HepG2 (cell line): Measurements from ENCODE around the gene COBLL1. TPM values are rescaled to one million over a fixed set of nuclear protein-coding genes. Genes with fewer than 3 reads are reported as not detected.

Experiments used
- ATAC-seq: fragments of 200-7000 bp; cut with Tn5 transposase; 3 replicates; pipeline ENCODE4 v1.9.1; 2020; ENCODE audit warnings: mild to moderate bottlenecking, moderate library complexity
- BruUV-seq: library from RNA; stranded (reverse); fragments of 400-500 nt; replicated peaks from 2 replicates; lab custom pipeline; 2021; lab: Mats Ljungman, UMichigan
- CTCF ChIA-PET: fragments of 300-600 bp; formaldehyde crosslinking; extraction: SDS; loops from one replicate; lab custom pipeline; 2021; ENCODE audit warnings: low total read pairs, inconsistent platforms, low intra/inter-chr PET ratio; lab: Yijun Ruan, JAX
- POLR2A ChIA-PET: fragments of 350-600 bp; sonication (Branson Sonifier 250); formaldehyde crosslinking; loops from one replicate; lab custom pipeline; 2020; ENCODE audit warnings: antibody characterized with exemption, inconsistent platforms; lab: Yijun Ruan, JAX
- DNase-seq: peaks from one replicate; pipeline ENCODE4 v3.0.0-alpha.2; 2015; ENCODE audit warnings: low spot score
- FAIRE-seq: peaks from 3 replicates; lab custom pipeline; 2011; peaks lifted over from hg19 to GRCh38; lab: Jason Lieb, UNC
- H2AFZ ChIP-seq: one replicate; pipeline ENCODE4 v1.6.1; 2011; ENCODE audit warnings: low read length, inconsistent platforms
- H3K27ac ChIP-seq: fragments of 300-600 bp; 3 replicates; pipeline ENCODE4 v1.8.0; 2011; ENCODE audit warnings: mixed run types, mild to moderate bottlenecking, mixed read lengths, low read length, inconsistent platforms; ENCODE audit not compliant: insufficient read depth; ENCODE audit errors: extremely low read length
- H3K27me3 ChIP-seq, 2 experiments: fragments of 200-600 bp in 1 of 2; 2 replicates in 1 of 2; 3 replicates in 1 of 2; pipeline versions ENCODE4 v1.6.0 to v1.8.0; 2011; ENCODE audit warnings: low read length in 2 of 2, mild to moderate bottlenecking in 2 of 2, moderate library complexity in 2 of 2, inconsistent platforms in 1 of 2; ENCODE audit not compliant: insufficient read depth in 2 of 2, control insufficient read depth in 1 of 2
- H3K36me3 ChIP-seq, 2 experiments: fragments of 200-600 bp in 1 of 2; replicated peaks in 1 of 2; 2 replicates in 1 of 2; 3 replicates in 1 of 2; pipeline versions ENCODE4 v1.5.1 to v1.8.0; 2011; ENCODE audit warnings: low read length in 2 of 2, inconsistent platforms in 1 of 2; ENCODE audit not compliant: insufficient read depth in 2 of 2, control insufficient read depth in 1 of 2
- H3K4me1 ChIP-seq: 2 replicates; pipeline ENCODE4 v1.5.1; 2012; ENCODE audit warnings: low read length, inconsistent platforms; ENCODE audit not compliant: insufficient read depth
- H3K4me2 ChIP-seq: 2 replicates; pipeline ENCODE4 v1.6.0; 2011; ENCODE audit warnings: low read depth, low read length, inconsistent platforms
- H3K4me3 ChIP-seq, 3 experiments: fragments of 200-600 bp in 1 of 3; sonication (generic), shearing (Covaris generic) in 1 of 3; replicated peaks in 1 of 3; 2 replicates each; pipeline ENCODE4 v1.5.1; 2011 to 2016; ENCODE audit warnings: low read length in 3 of 3, inconsistent platforms in 2 of 3, low read depth in 2 of 3, mild to moderate bottlenecking in 2 of 3, control low read depth in 1 of 3, mixed read lengths in 1 of 3; ENCODE audit not compliant: insufficient read depth in 1 of 3
- H3K79me2 ChIP-seq: one replicate; pipeline ENCODE4 v1.6.1; 2011; ENCODE audit warnings: low read length, inconsistent platforms; ENCODE audit not compliant: insufficient read depth
- H3K9ac ChIP-seq: 2 replicates; pipeline ENCODE4 v1.6.0; 2011; ENCODE audit warnings: mild to moderate bottlenecking, low read depth, low read length, inconsistent platforms; ENCODE audit not compliant: insufficient read depth
- H3K9me3 ChIP-seq: 2 replicates; pipeline ENCODE4 v1.5.1; 2012; ENCODE audit warnings: mild to moderate bottlenecking, low read length
- H4K20me1 ChIP-seq: 2 replicates; pipeline ENCODE4 v1.6.0; 2011; ENCODE audit warnings: inconsistent platforms, mild to moderate bottlenecking, low read length, moderate library complexity; ENCODE audit not compliant: insufficient read depth
- ARID3A ChIP-seq: IDR thresholded peaks from 2 replicates; pipeline ENCODE4 v1.6.1; 2012; ENCODE audit warnings: low read depth, low read length, improper control_type of control experiment
- ATM ChIP-seq: fragments of 450-650 bp; IDR thresholded peaks from 2 replicates; pipeline ENCODE4 v1.7.1; 2017; ENCODE audit warnings: mild to moderate bottlenecking, borderline replicate concordance
- CEBPB ChIP-seq: IDR thresholded peaks from 2 replicates; pipeline ENCODE4 v1.6.1; 2011; ENCODE audit warnings: low read depth, low read length, improper control_type of control experiment, borderline replicate concordance
- CREB1 ChIP-seq, 2 experiments: fragments of 450-650 bp in 1 of 2; IDR thresholded peaks; 2 replicates each; pipeline ENCODE4 v1.6.1; 2016 to 2017; ENCODE audit warnings: control low read depth in 1 of 2, mild to moderate bottlenecking in 1 of 2, missing compliant biosample characterization in 1 of 2, missing genetic modification characterization in 1 of 2
- FOSL1 ChIP-seq: sonication (generic); formaldehyde crosslinking; IDR thresholded peaks from 2 replicates; pipeline ENCODE4 v1.9.0; 2021; ENCODE audit warnings: missing genetic modification reagents, borderline replicate concordance
- FOXA1 ChIP-seq, 2 experiments: fragments of 450-650 bp in 1 of 2; sonication (generic) in 1 of 2; formaldehyde crosslinking in 1 of 2; IDR thresholded peaks; 2 replicates each; pipeline versions ENCODE4 v1.4.0 to v1.6.1; 2016 to 2020; ENCODE audit warnings: missing genetic modification reagents in 1 of 2
- FOXA3 ChIP-seq: IDR thresholded peaks from 2 replicates; pipeline ENCODE4 v1.6.1; 2016; ENCODE audit warnings: missing genetic modification reagents, missing compliant biosample characterization
- HOXA7 ChIP-seq: sonication (generic); formaldehyde crosslinking; IDR thresholded peaks from 2 replicates; pipeline ENCODE4 v1.8.1; 2022; ENCODE audit warnings: mild to moderate bottlenecking, missing genetic modification reagents, moderate library complexity
- SAP130 ChIP-seq: IDR thresholded peaks from 2 replicates; pipeline ENCODE4 v1.6.1; 2016; ENCODE audit warnings: low read depth
- TAF15 ChIP-seq: fragments of 200-400 bp; formaldehyde crosslinking; IDR thresholded peaks from one replicate; pipeline ENCODE4 v1.6.1; 2018; ENCODE audit warnings: mild to moderate bottlenecking, low read depth, low read length; ENCODE audit not compliant: poor library complexity, severe bottlenecking
- TBP ChIP-seq: sonication (generic); formaldehyde crosslinking; IDR thresholded peaks from 2 replicates; pipeline ENCODE4 v1.5.0; 2020; ENCODE audit warnings: missing genetic modification reagents
- ZFP37 ChIP-seq: sonication (generic); formaldehyde crosslinking; IDR thresholded peaks from 2 replicates; pipeline ENCODE4 v1.4.0; 2020; ENCODE audit warnings: missing genetic modification reagents, borderline replicate concordance
- ZSCAN12 ChIP-seq: sonication (generic); formaldehyde crosslinking; IDR thresholded peaks from 2 replicates; pipeline ENCODE4 v1.9.0; 2021; ENCODE audit warnings: mild to moderate bottlenecking, missing genetic modification reagents
- WGBS: methylation state at CpG from one replicate; pipeline ENCODE4 v1.1.6; 2017; ENCODE audit warnings: low lambda C conversion rate; 5-methylcytosine and 5-hydroxymethylcytosine counted together
- in situ Hi-C: cut with HindIII; loops from 2 replicates; pipeline ENCODE4 v1.10.0; 2017; ENCODE audit warnings: low pct_unique_long_range_greater_than_20kb; ENCODE audit not compliant: extremely low pct_ligation_motif_present
- intact Hi-C: fragments of 100-400 bp; cut with micrococcal nuclease; formaldehyde crosslinking; loops from one replicate; pipeline ENCODE4 v1.10.0; 2022; ENCODE audit not compliant: unreplicated experiment
- polyA plus RNA-seq, 8 experiments: library from polyadenylated mRNA; depleted of rRNA in 3 of 8; stranded (reverse) in 7 of 8; unstranded in 1 of 8; fragments of >200 nt; fragmentation: Illumina TruSeq in 4 of 8; extraction: Trizol in 4 of 8; gene quantifications; 2 replicates each; pipeline versions ENCODE4 v1.2.1 to v1.2.3, GENCODE V29; 2011 to 2016; ENCODE audit warnings: low read depth in 4 of 8, missing spikeins in 1 of 8, mixed read lengths in 1 of 8; ENCODE audit not compliant: insufficient read depth in 1 of 8
- total RNA-seq, 5 experiments: library from RNA; depleted of rRNA; stranded (reverse); fragments of >200 nt; fragmentation: Illumina TruSeq; extraction: Trizol; gene quantifications; 2 replicates each; pipeline ENCODE4 v1.2.3, GENCODE V29; 2016; ENCODE audit warnings: low read depth in 1 of 5
- TF ChIP-seq, protein P1 (sequence below): IDR thresholded peaks from 2 replicates; pipeline ENCODE4 v1.4.0; 2020; ENCODE audit warnings: mild to moderate bottlenecking, missing genetic modification reagents
- TF ChIP-seq, protein P2 (sequence below): IDR thresholded peaks from 2 replicates; pipeline ENCODE4 v1.6.1; 2016; ENCODE audit warnings: low read depth
- TF ChIP-seq, protein P3 (sequence below): sonication (generic); formaldehyde crosslinking; IDR thresholded peaks from 2 replicates; pipeline ENCODE4 v1.5.0; 2020; ENCODE audit warnings: mild to moderate bottlenecking, missing genetic modification reagents, moderate library complexity

COBLL1 gene
- total and polyA plus RNA-seq, 2 of the 13 experiments (the other 11 are each of a cell fraction or from before 2014, with no cell fraction given): 32.6 to 86.8 TPM

DNA sequence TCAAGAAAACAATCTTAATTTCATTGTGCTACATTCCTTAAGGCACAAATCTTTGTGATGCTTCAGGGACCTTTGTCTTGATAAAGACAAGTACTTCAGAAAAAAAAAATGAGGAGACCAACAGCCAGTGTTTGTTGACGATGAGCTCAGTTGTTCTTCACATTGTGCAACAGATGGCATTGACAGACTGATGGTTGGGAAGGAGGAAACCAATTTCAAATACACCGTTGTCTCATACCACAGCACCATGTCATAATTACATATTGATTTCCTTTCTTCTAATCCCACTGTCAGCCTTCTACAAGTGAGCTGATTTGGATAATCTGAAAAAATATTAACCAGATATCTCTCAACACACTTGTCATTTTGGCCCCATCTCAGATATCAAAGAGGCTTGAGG lies 166.6 kb downstream of the COBLL1 start:
- Histone ChIP-seq H3K27me3 (no peaks in the 10 kb centered on the region), H2AFZ (no peak overlapping the region), H3K79me2 (no peaks in the 10 kb centered on the region), H4K20me1 (no peaks in the 10 kb centered on the region), H3K9ac (no peak overlapping the region), H3K4me2 (no peak overlapping the region), H3K9me3 (peaks cover 7% of the 10 kb centered on the region; the same call in 1 of the 2 replicates), H3K4me1 (no peaks in the 10 kb centered on the region), H3K27ac (no peak overlapping the region), H3K36me3 (no peaks in the 10 kb centered on the region), H3K4me3 (no peak overlapping the region)
- BruUV-seq: no TSS peak
- FAIRE-seq (no peak), DNase-seq (peak; percentile 55), ATAC-seq (peak; percentile 42; the same call in 2 of the 3 replicates)
- intact Hi-C loops (no loop called here), in situ Hi-C loops (no loop called here)
- WGBS: 66% methylated on average over 2 of the region's 2 CpGs
- CTCF ChIA-PET: no interaction called here
- POLR2A ChIA-PET: interaction anchor here (1.0 to 1.2 kb wide), 2 partner anchors 9 to 19 kb away, joined by 3 read pairs; no protein-coding TSS in a partner anchor
- no peak for TF ChIP-seq ATM
- no peak for TF ChIP-seq ZSCAN12 (CRISPR knock-in tag)
- no peak for TF ChIP-seq TBP
- TF ChIP-seq ZFP37 (CRISPR knock-in tag): no peak
- peak; percentile 74; the same call in 1 of the 2 replicates for TF ChIP-seq ARID3A
- no peak for TF ChIP-seq TAF15
- TF ChIP-seq FOXA3: peak; percentile 52; the same call in 1 of the 2 replicates
- TF ChIP-seq HOXA7 (CRISPR knock-in tag): no peak
- TF ChIP-seq FOXA1 (IDR thresholded peaks at IDR 0.05): no peak
- peak; percentile 64; the same call in 1 of the 2 replicates for TF ChIP-seq FOXA1 (CRISPR knock-in tag; IDR thresholded peaks at IDR 0.05)
- TF ChIP-seq FOSL1 (CRISPR knock-in tag): no peak
- TF ChIP-seq, protein P1, sequence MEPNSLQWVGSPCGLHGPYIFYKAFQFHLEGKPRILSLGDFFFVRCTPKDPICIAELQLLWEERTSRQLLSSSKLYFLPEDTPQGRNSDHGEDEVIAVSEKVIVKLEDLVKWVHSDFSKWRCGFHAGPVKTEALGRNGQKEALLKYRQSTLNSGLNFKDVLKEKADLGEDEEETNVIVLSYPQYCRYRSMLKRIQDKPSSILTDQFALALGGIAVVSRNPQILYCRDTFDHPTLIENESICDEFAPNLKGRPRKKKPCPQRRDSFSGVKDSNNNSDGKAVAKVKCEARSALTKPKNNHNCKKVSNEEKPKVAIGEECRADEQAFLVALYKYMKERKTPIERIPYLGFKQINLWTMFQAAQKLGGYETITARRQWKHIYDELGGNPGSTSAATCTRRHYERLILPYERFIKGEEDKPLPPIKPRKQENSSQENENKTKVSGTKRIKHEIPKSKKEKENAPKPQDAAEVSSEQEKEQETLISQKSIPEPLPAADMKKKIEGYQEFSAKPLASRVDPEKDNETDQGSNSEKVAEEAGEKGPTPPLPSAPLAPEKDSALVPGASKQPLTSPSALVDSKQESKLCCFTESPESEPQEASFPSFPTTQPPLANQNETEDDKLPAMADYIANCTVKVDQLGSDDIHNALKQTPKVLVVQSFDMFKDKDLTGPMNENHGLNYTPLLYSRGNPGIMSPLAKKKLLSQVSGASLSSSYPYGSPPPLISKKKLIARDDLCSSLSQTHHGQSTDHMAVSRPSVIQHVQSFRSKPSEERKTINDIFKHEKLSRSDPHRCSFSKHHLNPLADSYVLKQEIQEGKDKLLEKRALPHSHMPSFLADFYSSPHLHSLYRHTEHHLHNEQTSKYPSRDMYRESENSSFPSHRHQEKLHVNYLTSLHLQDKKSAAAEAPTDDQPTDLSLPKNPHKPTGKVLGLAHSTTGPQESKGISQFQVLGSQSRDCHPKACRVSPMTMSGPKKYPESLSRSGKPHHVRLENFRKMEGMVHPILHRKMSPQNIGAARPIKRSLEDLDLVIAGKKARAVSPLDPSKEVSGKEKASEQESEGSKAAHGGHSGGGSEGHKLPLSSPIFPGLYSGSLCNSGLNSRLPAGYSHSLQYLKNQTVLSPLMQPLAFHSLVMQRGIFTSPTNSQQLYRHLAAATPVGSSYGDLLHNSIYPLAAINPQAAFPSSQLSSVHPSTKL (CRISPR knock-in tag): peak; percentile 62
- no peak; the same call in 1 of the 2 replicates for TF ChIP-seq SAP130 (CRISPR knock-in tag)
- peak; percentile 95 for TF ChIP-seq CEBPB
- TF ChIP-seq, protein P2, sequence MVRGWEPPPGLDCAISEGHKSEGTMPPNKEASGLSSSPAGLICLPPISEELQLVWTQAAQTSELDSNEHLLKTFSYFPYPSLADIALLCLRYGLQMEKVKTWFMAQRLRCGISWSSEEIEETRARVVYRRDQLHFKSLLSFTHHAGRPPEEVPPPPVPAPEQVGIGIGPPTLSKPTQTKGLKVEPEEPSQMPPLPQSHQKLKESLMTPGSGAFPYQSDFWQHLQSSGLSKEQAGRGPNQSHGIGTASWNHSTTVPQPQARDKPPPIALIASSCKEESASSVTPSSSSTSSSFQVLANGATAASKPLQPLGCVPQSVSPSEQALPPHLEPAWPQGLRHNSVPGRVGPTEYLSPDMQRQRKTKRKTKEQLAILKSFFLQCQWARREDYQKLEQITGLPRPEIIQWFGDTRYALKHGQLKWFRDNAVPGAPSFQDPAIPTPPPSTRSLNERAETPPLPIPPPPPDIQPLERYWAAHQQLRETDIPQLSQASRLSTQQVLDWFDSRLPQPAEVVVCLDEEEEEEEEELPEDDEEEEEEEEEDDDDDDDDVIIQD: peak; percentile 83
- no peak for TF ChIP-seq CREB1 (IDR thresholded peaks at IDR 0.05)
- TF ChIP-seq CREB1 (CRISPR knock-in tag; IDR thresholded peaks at IDR 0.05): peak; percentile 36; the same call in 1 of the 2 replicates
- TF ChIP-seq, protein P3, sequence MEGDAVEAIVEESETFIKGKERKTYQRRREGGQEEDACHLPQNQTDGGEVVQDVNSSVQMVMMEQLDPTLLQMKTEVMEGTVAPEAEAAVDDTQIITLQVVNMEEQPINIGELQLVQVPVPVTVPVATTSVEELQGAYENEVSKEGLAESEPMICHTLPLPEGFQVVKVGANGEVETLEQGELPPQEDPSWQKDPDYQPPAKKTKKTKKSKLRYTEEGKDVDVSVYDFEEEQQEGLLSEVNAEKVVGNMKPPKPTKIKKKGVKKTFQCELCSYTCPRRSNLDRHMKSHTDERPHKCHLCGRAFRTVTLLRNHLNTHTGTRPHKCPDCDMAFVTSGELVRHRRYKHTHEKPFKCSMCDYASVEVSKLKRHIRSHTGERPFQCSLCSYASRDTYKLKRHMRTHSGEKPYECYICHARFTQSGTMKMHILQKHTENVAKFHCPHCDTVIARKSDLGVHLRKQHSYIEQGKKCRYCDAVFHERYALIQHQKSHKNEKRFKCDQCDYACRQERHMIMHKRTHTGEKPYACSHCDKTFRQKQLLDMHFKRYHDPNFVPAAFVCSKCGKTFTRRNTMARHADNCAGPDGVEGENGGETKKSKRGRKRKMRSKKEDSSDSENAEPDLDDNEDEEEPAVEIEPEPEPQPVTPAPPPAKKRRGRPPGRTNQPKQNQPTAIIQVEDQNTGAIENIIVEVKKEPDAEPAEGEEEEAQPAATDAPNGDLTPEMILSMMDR (CRISPR knock-in tag): 0 out of 2 replicates have a peak, but pooled peaks have one; percentile 19
